ENCODE results near the gene ALDH1A1. TPM values are rescaled to one million over a fixed set of nuclear protein-coding genes. Genes with fewer than 3 reads are reported as not detected.

ALDH1A1 gene
- total RNA-seq, 1 donor from 2014 or later = 0.27 TPM

GRCh38 chr9:72954431-72955125 lies 1.7 kb upstream of the ALDH1A1 start:
- Mint-ChIP-seq H3K27ac (ENCODE audit: unreplicated experiment) (no peak overlapping the region), H3K4me3 (ENCODE audit: unreplicated experiment) (no peak overlapping the region), H3K9me3 (ENCODE audit: low read depth) (peaks cover 6% of the 10 kb centered on the region), H3K36me3 (ENCODE audit: low read depth) (peaks cover 1% of the 10 kb centered on the region), H3K4me1 (ENCODE audit: low read depth) (no peaks in the 10 kb centered on the region), H3K27me3 (ENCODE audit: low read depth) (peaks cover 24% of the 10 kb centered on the region)
- DNase-seq (ENCODE audit: low spot score) = no peak
- no peak for TF ChIP-seq CTCF (IDR thresholded peaks at IDR 0.05)

GRCh38 chr9:72952381-72952690 lies 517 bp downstream of the ALDH1A1 start:
- DNase-seq (ENCODE audit: low spot score) = no peak
- H3K36me3 Mint-ChIP-seq (ENCODE audit: low read depth) = no peaks in the 10 kb centered on the region
- H3K4me1 Mint-ChIP-seq (ENCODE audit: low read depth) = no peaks in the 10 kb centered on the region
- no peaks in the 10 kb centered on the region for H3K9me3 Mint-ChIP-seq (ENCODE audit: low read depth)
- no peak overlapping the region for H3K4me3 Mint-ChIP-seq (ENCODE audit: unreplicated experiment)
- H3K27ac Mint-ChIP-seq (ENCODE audit: unreplicated experiment) = no peak overlapping the region
- peaks cover 43% of the 10 kb centered on the region for H3K27me3 Mint-ChIP-seq (ENCODE audit: low read depth)
- TF ChIP-seq CTCF (IDR thresholded peaks at IDR 0.05) = no peak

GRCh38 chr9:72951520-72952380 lies 1.1 kb downstream of the ALDH1A1 start:
- no peaks in the 10 kb centered on the region for H3K9me3 Mint-ChIP-seq (ENCODE audit: low read depth)
- H3K4me1 Mint-ChIP-seq (ENCODE audit: low read depth) = no peaks in the 10 kb centered on the region
- H3K27ac Mint-ChIP-seq (ENCODE audit: unreplicated experiment) = no peak overlapping the region
- no peak for TF ChIP-seq CTCF (IDR thresholded peaks at IDR 0.05)
- H3K27me3 Mint-ChIP-seq (ENCODE audit: low read depth) = peaks cover 48% of the 10 kb centered on the region
- H3K4me3 Mint-ChIP-seq (ENCODE audit: unreplicated experiment) = no peak overlapping the region
- DNase-seq (ENCODE audit: low spot score) = no peak
- H3K36me3 Mint-ChIP-seq (ENCODE audit: low read depth) = no peaks in the 10 kb centered on the region

DNA sequence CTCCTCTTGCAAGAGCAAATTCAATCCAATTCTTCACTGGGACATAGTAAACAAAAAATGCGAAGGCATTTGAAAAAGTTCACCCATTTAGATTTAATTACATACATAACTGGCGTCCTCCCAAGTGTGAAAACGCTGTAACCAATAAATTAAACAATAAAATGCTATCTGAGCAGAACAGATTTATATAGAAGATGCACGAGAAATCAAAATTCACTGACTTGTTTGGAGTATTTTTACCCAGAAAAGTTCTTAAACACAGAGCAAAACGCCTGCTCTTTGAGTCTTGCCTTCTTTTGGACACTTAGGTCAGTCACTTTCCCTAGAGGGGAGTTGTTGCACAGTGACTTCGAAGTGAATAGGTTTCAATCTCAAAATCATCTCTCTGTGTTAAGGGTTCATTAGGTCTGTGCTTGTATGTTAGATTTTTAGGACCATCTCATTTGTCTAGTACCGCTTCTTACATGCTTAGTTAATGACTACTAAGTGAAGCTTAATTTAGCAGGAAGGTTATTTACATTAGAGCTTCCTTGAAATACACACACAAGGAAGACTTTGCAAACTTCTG lies 1.9 kb downstream of the ALDH1A1 start:
- Mint-ChIP-seq H3K4me3 (ENCODE audit: unreplicated experiment) (no peak overlapping the region), H3K9me3 (ENCODE audit: low read depth) (no peaks in the 10 kb centered on the region), H3K4me1 (ENCODE audit: low read depth) (no peaks in the 10 kb centered on the region), H3K27ac (ENCODE audit: unreplicated experiment) (no peak overlapping the region), H3K36me3 (ENCODE audit: low read depth) (no peaks in the 10 kb centered on the region), H3K27me3 (ENCODE audit: low read depth) (peaks cover 56% of the 10 kb centered on the region)
- no peak for DNase-seq (ENCODE audit: low spot score)
- TF ChIP-seq CTCF (IDR thresholded peaks at IDR 0.05) = no peak

- no peak for DNase-seq (ENCODE audit: low spot score)
- Mint-ChIP-seq H3K4me1 (ENCODE audit: low read depth) (no peaks in the 10 kb centered on the region), H3K27ac (ENCODE audit: unreplicated experiment) (no peak overlapping the region), H3K27me3 (ENCODE audit: low read depth) (peaks cover 59% of the 10 kb centered on the region), H3K9me3 (ENCODE audit: low read depth) (no peaks in the 10 kb centered on the region), H3K4me3 (ENCODE audit: unreplicated experiment) (no peak overlapping the region), H3K36me3 (ENCODE audit: low read depth) (no peaks in the 10 kb centered on the region)
- no peak for TF ChIP-seq CTCF (IDR thresholded peaks at IDR 0.05)
These were observed 2.9 kb downstream of the ALDH1A1 start for GRCh38 chr9:72949918-72950325.

Measured in chondrocyte (in vitro differentiated cells).